Right lobe of liver (tissue), 6 donors: Measurements from ENCODE around the gene MBP. TPM values are rescaled to one million over a fixed set of nuclear protein-coding genes. Genes with fewer than 3 reads are reported as not detected.

ENCODE experiments used
- ATAC-seq, 4 donors: fragments of 200-7000 bp; cut with Tn5 transposase; one replicate each; pipeline ENCODE4 v1.9.1; 2020; ENCODE audit warnings: mild to moderate bottlenecking in 4 of 4, moderate library complexity in 4 of 4
- DNase-seq, 3 donors: peaks; one replicate each; pipeline ENCODE4 v3.0.0-alpha.2; 2020
- H3K27ac ChIP-seq, 3 donors: fragments of 200-600 bp; one replicate each; pipeline ENCODE4 v1.8.0; 2022
- H3K27me3 ChIP-seq, 2 donors: fragments of 200-600 bp; one replicate each; pipeline ENCODE4 v1.8.0; 2022
- H3K36me3 ChIP-seq, 4 donors: fragments of 200-600 bp; sonication (generic) in 1 of 4; one replicate each; pipeline versions ENCODE4 v1.5.1 to v1.8.0; 2017 to 2022; ENCODE audit warnings: control low read depth in 1 of 4
- H3K4me1 ChIP-seq, 4 donors: fragments of 200-600 bp; sonication (generic) in 1 of 4; one replicate each; pipeline versions ENCODE4 v1.5.1 to v1.8.0; 2017 to 2022; ENCODE audit warnings: control low read depth in 1 of 4
- H3K4me3 ChIP-seq, 3 donors: fragments of 200-600 bp; one replicate each; pipeline ENCODE4 v1.8.0; 2022
- H3K9me3 ChIP-seq, 4 donors: fragments of 200-600 bp; sonication (generic) in 1 of 4; one replicate each; pipeline versions ENCODE4 v1.5.1 to v1.8.0; 2017 to 2022; ENCODE audit warnings: control low read depth in 1 of 4
- CTCF ChIP-seq, 4 donors: fragments of 200-600 bp in 3 of 4; fragments of 450-650 bp in 1 of 4; IDR thresholded peaks; one replicate each; pipeline versions ENCODE4 v1.5.1 to v1.8.0; 2016 to 2022; ENCODE audit warnings: antibody characterized with exemption in 4 of 4, mild to moderate bottlenecking in 2 of 4
- POLR2A ChIP-seq: fragments of 450-650 bp; IDR thresholded peaks from one replicate; pipeline ENCODE4 v1.6.1; 2017; ENCODE audit warnings: antibody characterized with exemption, mild to moderate bottlenecking
- WGBS: methylation state at CpG from one replicate; pipeline ENCODE4 v1.1.6; 2018; ENCODE audit warnings: low coverage, low lambda C conversion rate; ENCODE audit not compliant: insufficient coverage; ENCODE audit errors: missing lambda C conversion rate; 5-methylcytosine and 5-hydroxymethylcytosine counted together
- intact Hi-C, 2 donors: fragments of 100-400 bp; cut with DNase I; formaldehyde crosslinking; loops; one replicate each; pipeline versions ENCODE4 v1.11.2 to v1.14.1; 2022
- total RNA-seq, 6 experiments: library from RNA; depleted of rRNA in 2 of 6; stranded (reverse); fragments of >200 nt in 2 of 6; fragmentation: NEBNext Ultra II Directional in 3 of 6; extraction: Animal tissue kit (Norgen Biotek cat#: 25700) in 3 of 6; gene quantifications; one replicate each; pipeline versions ENCODE4 v1.1.0 to v1.2.4, GENCODE V29; 2016 to 2023
- donor health status: DM: no; HTN: yes; CAD: no.
- donor health status: DM: no; HTN: no; CAD: no.
- donor health status: DM: no; HTN: no; CAD: no.
- donor health status: DM: no; HTN: yes; CAD: no.
- donor health status: DM: no; HTN: yes; CAD: no.

MBP gene
- total RNA-seq, 6 experiments from 2014 or later, result 24.0 to 40.8 (median 27.6) TPM

- peaks cover 0 to 34% (median 12%) of the 10 kb centered on the region in 4 donors for H3K4me1 ChIP-seq
- DNase-seq, result peak in 1 of 3 donors; percentile 37
- intact Hi-C loops, result no loop called here
Observed at GRCh38 chr18:77119101-77119850, 13.3 kb downstream of the MBP start.

GRCh38 chr18:77118256-77119090, 14.1 kb downstream of the MBP start:
- Histone ChIP-seq H3K27me3 (no peaks in the 10 kb centered on the region), H3K27ac (no peak overlapping the region), H3K4me3 (no peak overlapping the region), H3K4me1 (peaks cover 0 to 36% (median 19%) of the 10 kb centered on the region in 4 donors), H3K36me3 (no peaks in the 10 kb centered on the region), H3K9me3 (no peaks in the 10 kb centered on the region)
- ATAC-seq (no peak), DNase-seq (peak in 1 of 3 donors; percentile 40)
- TF ChIP-seq CTCF (IDR thresholded peaks at IDR 0.05) (no peak), POLR2A (no peak)
- 81% methylated on average over 7 of the region's 12 CpGs for WGBS
- intact Hi-C loops, result no loop called here

More at GRCh38 chr18:77119101-77119850, 13.3 kb downstream of the MBP start:
- Histone ChIP-seq H3K4me3 (no peak overlapping the region), H3K9me3 (no peaks in the 10 kb centered on the region), H3K36me3 (no peaks in the 10 kb centered on the region), H3K27me3 (no peaks in the 10 kb centered on the region), H3K27ac (no peak overlapping the region)
- TF ChIP-seq POLR2A, result no peak
- no peak for TF ChIP-seq CTCF (IDR thresholded peaks at IDR 0.05)
- no peak for ATAC-seq
- WGBS, result 94% methylated on average over 3 of the region's 12 CpGs

- ATAC-seq (no peak), DNase-seq (peak in 1 of 3 donors; percentile 50)
- Histone ChIP-seq H3K4me1 (peaks cover 0 to 36% (median 19%) of the 10 kb centered on the region in 4 donors), H3K27me3 (no peaks in the 10 kb centered on the region), H3K4me3 (no peak overlapping the region), H3K27ac (peak overlapping the region; percentile 90 to 98 (median 97)), H3K36me3 (no peaks in the 10 kb centered on the region), H3K9me3 (no peaks in the 10 kb centered on the region)
- 79% methylated on average over 14 of the region's 18 CpGs for WGBS
- TF ChIP-seq CTCF (IDR thresholded peaks at IDR 0.05) (no peak), POLR2A (no peak)
- intact Hi-C loops, result no loop called here
Observed at GRCh38 chr18:77116201-77117080, 16.1 kb downstream of the MBP start.

GRCh38 chr18:77115192-77115953, 17.2 kb downstream of the MBP start:
- Histone ChIP-seq H3K4me1 (peaks cover 0 to 36% (median 19%) of the 10 kb centered on the region in 4 donors), H3K36me3 (no peaks in the 10 kb centered on the region), H3K4me3 (no peak overlapping the region), H3K27ac (peak overlapping the region; percentile 90 to 98 (median 97)), H3K27me3 (no peaks in the 10 kb centered on the region), H3K9me3 (no peaks in the 10 kb centered on the region)
- intact Hi-C loops, result no loop called here
- DNase-seq (peak in 1 of 3 donors; percentile 44), ATAC-seq (peak in 1 of 4 donors; percentile 1)
- TF ChIP-seq POLR2A (no peak), CTCF (IDR thresholded peaks at IDR 0.05) (no peak)
- WGBS, result 22% methylated on average over 7 of the region's 8 CpGs
